IPS DF 4.7 (cell line): Measurements from ENCODE around the gene PCSK5.

Experiments
- DNase-seq: peaks from one replicate; pipeline ENCODE4 v3.0.0-alpha.2; 2013; ENCODE audit warnings: low spot score; ENCODE audit errors: extremely low read depth

The PCSK5 gene

GRCh38 chr9:76127637-76128036, 237.2 kb downstream of the PCSK5 start:
- DNase-seq = no peak

GRCh38 chr9:76135902-76136301, 245.4 kb downstream of the PCSK5 start:
- no peak for DNase-seq

GRCh38 chr9:76136986-76137385, 246.5 kb downstream of the PCSK5 start:
- no peak for DNase-seq

- DNase-seq = no peak
Observed at GRCh38 chr9:76137931-76138330, 247.5 kb downstream of the PCSK5 start.

DNA sequence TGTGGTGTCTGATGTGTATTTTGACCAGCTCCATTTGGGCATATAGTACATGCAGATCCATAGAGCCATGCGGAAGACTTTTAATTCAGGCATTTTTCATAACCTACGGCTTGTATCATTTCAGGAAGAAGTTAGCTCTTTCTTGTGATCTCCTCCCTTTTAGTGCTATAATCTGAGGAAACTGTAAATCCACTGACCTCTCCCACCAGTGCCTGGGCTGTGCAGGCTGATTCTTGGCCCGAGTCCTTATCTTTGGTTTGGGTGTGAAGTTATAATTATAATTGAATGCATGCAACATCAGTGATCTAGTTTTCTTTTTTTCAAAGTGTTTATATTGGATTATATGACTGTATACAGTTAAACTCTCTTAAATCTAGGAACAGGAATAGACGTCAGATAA, 247.9 kb downstream of the PCSK5 start:
- DNase-seq = no peak

DNA sequence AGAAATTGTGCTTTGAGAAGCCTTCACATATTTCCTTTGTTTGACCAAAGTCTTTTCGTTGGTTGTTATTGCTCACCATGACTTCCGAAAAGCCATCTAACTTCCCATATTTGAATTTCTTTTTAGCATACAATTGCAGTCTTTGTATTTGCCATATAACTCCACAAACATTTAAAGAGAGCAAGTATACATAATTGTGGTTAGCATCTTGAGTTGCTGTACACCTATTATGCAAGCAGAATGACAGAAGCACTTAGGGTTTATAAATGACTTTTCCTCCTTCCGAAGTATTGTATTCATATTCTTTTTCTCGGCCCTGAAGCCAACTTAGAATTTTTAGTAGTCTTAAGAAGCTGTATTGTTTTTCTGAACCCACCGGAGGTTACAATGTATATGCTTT, 253.4 kb downstream of the PCSK5 start:
- DNase-seq = no peak

DNA sequence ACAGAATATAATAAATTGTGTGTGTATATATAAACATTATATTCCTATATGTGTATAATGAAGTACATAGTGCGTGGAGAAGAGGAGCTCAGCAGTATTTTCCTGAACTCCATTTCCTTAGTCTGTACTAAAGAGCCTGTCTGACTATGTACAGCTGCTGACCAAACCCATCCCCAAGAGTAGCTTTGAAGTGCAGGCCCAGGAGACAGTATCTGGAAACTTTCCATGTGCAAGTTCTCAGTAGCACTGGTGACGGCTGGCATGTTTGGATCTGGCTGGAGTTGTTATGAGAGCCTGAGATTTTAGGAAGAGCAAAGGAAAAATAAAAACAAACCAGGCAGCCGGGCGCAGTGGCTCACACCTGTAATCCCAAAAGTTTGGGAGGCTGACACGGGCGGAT, 259.5 kb downstream of the PCSK5 start:
- DNase-seq = no peak

- DNase-seq = no peak
Observed at GRCh38 chr9:76151267-76151666, 260.8 kb downstream of the PCSK5 start.

DNA sequence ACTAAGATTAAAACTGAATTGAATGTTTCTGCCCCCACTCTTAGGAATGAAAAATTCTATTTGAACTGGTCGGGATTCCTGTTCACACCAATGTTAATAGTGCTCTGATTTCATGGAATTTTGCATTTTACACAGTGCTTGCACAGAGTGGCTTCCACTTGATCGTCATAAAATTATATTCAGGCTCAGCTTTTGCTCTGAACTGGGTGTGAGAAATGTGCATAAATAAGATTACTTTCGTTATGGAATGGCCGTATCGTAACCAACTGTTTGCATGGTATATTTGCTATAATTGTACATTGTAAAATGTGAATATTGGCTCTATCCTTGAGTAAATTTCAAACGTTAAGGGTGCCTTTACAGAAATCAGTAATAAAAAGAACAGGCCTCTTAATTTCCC, 262.9 kb downstream of the PCSK5 start:
- no peak for DNase-seq

- no peak for DNase-seq
Observed at GRCh38 chr9:76153902-76154629, 263.6 kb downstream of the PCSK5 start.

DNA sequence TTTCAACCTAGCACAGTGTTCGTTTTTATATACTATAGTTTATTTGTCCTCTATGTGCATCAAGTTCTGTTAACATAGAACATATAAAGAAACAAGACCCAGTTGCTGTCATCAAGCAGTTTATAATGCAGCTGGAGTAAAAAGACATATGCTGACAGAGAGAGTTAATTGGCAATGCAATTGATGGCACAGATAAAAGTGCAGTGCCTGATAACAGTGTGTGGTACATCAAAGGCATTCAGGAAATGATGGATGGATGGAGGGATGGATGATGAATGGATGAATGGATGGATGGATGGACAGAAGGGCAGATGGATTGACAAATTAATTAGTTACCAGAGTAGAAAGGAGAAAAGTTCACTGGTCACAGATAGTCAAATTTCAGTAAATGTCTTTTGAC, 264.9 kb downstream of the PCSK5 start:
- no peak for DNase-seq

- no peak for DNase-seq
Observed at GRCh38 chr9:76158713-76159112, 268.2 kb downstream of the PCSK5 start.

GRCh38 chr9:76159293-76159926, 268.9 kb downstream of the PCSK5 start:
- DNase-seq = no peak

GRCh38 chr9:76161106-76161505, 270.6 kb downstream of the PCSK5 start:
- no peak for DNase-seq

GRCh38 chr9:76161541-76161940, 271.1 kb downstream of the PCSK5 start:
- no peak for DNase-seq

- no peak for DNase-seq
Observed at GRCh38 chr9:76162086-76162730, 271.7 kb downstream of the PCSK5 start.

DNA sequence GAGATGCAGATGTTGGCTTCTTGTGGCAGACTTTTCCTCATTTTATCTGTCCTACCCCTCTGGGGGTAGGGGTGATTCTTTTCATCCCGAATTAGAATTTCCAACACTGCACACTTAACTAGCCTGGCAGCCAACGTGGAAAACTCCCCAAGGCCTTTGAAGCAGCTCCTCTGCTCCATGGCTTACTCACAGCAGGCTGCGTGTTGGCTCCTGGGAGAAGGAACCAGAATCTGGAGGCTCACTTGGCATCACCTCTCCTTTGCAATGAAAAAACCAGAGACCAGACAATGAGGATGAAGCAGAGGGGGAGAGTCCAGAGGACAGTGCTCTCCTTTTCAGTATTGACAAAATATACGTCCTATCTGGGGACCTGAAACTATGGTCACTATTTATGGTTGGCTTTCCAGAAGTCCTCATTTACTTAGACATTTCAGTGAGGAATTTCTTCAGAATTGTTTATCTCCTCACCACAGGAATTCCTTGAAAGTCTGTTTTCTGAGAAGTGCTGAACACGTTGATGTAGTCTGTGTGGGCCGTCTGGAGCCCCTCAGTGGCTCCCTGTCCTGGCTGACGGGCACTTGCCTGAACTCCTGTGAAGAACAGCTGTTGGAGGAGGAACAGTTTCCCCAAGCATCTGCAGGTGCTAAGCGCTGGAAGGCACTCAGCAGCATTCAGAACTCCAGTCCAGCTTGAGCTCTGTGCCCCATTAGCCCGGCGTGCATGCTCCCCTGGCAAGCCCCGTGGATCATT, 272.5 kb downstream of the PCSK5 start:
- DNase-seq = no peak

DNA sequence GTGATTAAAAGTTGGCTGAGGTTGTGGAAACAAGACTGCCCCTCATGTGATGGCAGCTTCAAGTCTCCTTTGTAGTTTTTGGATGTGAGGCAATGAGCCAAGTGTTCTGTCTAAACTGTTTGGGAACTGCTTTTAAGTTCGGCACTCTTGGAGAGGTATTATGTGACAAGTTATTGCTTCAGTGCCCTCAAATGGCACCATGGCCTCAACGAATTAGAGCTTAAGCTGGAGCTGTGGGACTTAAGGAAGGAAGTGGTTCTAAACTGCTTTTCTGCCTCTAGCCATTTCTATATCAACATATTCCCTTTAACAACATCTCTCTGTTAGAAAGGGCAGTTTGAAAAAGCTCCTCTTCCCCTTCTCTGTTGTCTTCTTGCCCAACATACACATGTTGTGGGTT, 276.1 kb downstream of the PCSK5 start:
- DNase-seq = no peak

DNA sequence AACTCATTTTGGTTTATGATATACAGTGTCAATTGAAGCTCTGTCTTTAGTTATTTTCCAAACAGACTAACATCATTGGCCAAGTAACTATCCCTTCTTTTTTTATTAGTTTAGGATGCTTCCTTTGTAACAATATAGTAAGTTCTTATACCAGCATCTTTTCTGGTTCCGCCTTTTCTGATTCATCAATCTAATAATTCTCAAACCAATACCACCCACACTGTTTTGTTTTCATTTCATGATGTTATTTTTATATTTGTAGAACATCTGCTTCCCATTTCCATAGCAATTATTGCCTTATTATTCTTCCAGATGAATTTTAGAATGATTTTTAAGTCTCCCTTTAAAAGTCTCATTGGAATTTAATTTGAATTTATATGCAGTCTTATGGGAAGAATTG, 285.7 kb downstream of the PCSK5 start:
- DNase-seq = no peak

GRCh38 chr9:76177931-76178330, 287.5 kb downstream of the PCSK5 start:
- DNase-seq = no peak

DNA sequence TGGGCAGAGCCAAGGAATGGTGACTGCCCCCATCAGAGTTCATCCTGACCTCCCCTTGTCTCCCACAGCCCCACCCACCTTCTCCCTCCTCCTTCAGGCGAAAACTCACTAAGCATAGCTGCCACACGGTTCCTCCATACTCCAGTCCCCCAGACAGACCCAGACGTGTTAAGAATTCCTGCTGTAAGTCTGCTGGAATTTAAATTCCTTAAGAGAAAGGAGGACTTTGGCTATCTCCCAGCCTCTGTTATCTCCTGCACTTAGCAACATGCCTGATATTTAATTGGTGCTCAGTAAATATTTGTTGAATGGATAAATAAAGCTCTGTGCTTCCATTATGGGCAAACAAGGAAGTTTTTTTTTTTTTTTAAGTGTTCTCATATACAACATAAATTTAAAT, 290.1 kb downstream of the PCSK5 start:
- DNase-seq = no peak

- no peak for DNase-seq
Observed at GRCh38 chr9:76181020-76181641, 290.7 kb downstream of the PCSK5 start.
